B cell (primary cell): ENCODE measurements around the gene ATP9B. TPM values are rescaled to one million over a fixed set of nuclear protein-coding genes. Genes with fewer than 3 reads are reported as not detected.

Experiments used
- ATAC-seq: fragments of 200-7000 bp; cut with Tn5 transposase; one replicate; pipeline ENCODE4 v1.10.0; 2021; ENCODE audit warnings: low read depth, mild to moderate bottlenecking, moderate number of reproducible peaks, moderate library complexity
- CTCF ChIA-PET: fragments of 350-600 bp; sonication (Branson Sonifier 250); formaldehyde crosslinking; loops from one replicate; lab custom pipeline; 2021; ENCODE audit warnings: antibody characterized with exemption, inconsistent platforms; lab: Charles Lee
- POLR2A ChIA-PET: fragments of 350-600 bp; sonication (Branson Sonifier 250); formaldehyde crosslinking; loops from one replicate; lab custom pipeline; 2021; ENCODE audit warnings: antibody characterized with exemption; lab: Charles Lee
- DNase-seq: peaks from one replicate; pipeline ENCODE4 v3.0.0; 2013
- H2AFZ ChIP-seq: 2 replicates; pipeline ENCODE4 v1.6.1; 2012; ENCODE audit warnings: mild to moderate bottlenecking, low read depth, low read length; ENCODE audit not compliant: insufficient read depth, poor library complexity, severe bottlenecking
- H3K27ac ChIP-seq, 2 donors: 1 replicate in 1 of 2; 2 replicates in 1 of 2; pipeline ENCODE4 v1.5.1; 2012 to 2013; ENCODE audit warnings: low read length in 2 of 2, mild to moderate bottlenecking in 2 of 2, moderate library complexity in 1 of 2
- H3K27me3 ChIP-seq, 4 experiments: fragments of 200-600 bp in 1 of 4; sonication (generic) in 1 of 4; replicated peaks in 1 of 4; 1 replicate in 2 of 4; 2 replicates in 2 of 4; pipeline versions ENCODE4 v1.6.1 to v1.7.0; 2013 to 2016; ENCODE audit warnings: low read length in 3 of 4, mild to moderate bottlenecking in 2 of 4, mixed read lengths in 1 of 4, moderate library complexity in 1 of 4; ENCODE audit not compliant: insufficient read depth in 4 of 4, control insufficient read depth in 3 of 4; ENCODE audit errors: control extremely low read depth in 1 of 4
- H3K36me3 ChIP-seq, 2 experiments: replicated peaks in 1 of 2; 1 replicate in 1 of 2; 2 replicates in 1 of 2; pipeline versions ENCODE4 v1.6.1 to v1.7.1; 2013; ENCODE audit warnings: low read length in 1 of 2; ENCODE audit not compliant: insufficient read depth in 2 of 2, control insufficient read depth in 1 of 2; ENCODE audit errors: control extremely low read depth in 1 of 2, extremely low read depth in 1 of 2
- H3K4me1 ChIP-seq, 2 donors: fragments of 200-600 bp in 1 of 2; sonication (generic) in 1 of 2; 1 replicate in 1 of 2; 2 replicates in 1 of 2; pipeline versions ENCODE4 v1.5.1 to v1.6.1; 2013 to 2017; ENCODE audit warnings: low read length in 2 of 2; ENCODE audit not compliant: control insufficient read depth in 2 of 2, insufficient read depth in 2 of 2
- H3K4me2 ChIP-seq: replicated peaks from 2 replicates; pipeline ENCODE3; 2012; ENCODE audit warnings: mild to moderate bottlenecking, low read depth, low read length; ENCODE audit not compliant: poor library complexity, severe bottlenecking
- H3K4me3 ChIP-seq, 5 experiments: fragments of 200-600 bp in 1 of 5; sonication (generic) in 1 of 5; 1 replicate in 3 of 5; 2 replicates in 2 of 5; pipeline versions ENCODE4 v1.5.1 to v1.7.0; 2011 to 2016; ENCODE audit warnings: low read length in 4 of 5, mild to moderate bottlenecking in 4 of 5, low read depth in 2 of 5, control low read depth in 1 of 5, moderate library complexity in 1 of 5; ENCODE audit not compliant: insufficient read depth in 1 of 5; ENCODE audit errors: control extremely low read depth in 1 of 5, extremely low read depth in 1 of 5
- H3K79me2 ChIP-seq: fragments of 200-600 bp; sonication (generic); one replicate; pipeline ENCODE4 v1.6.0; 2016; ENCODE audit warnings: low read length; ENCODE audit not compliant: control insufficient read depth, insufficient read depth
- H3K9ac ChIP-seq: fragments of 200-600 bp; sonication (generic); 2 replicates; pipeline ENCODE4 v1.6.1; 2017; ENCODE audit warnings: mild to moderate bottlenecking, low read length, moderate library complexity
- H3K9me3 ChIP-seq, 3 donors: one replicate each; pipeline versions ENCODE4 v1.6.1 to v1.7.1; 2013; ENCODE audit warnings: low read length in 2 of 3; ENCODE audit not compliant: control insufficient read depth in 2 of 3, insufficient read depth in 1 of 3; ENCODE audit errors: control extremely low read depth in 1 of 3
- H4K20me1 ChIP-seq: 2 replicates; pipeline ENCODE4 v1.6.0; 2012; ENCODE audit warnings: mild to moderate bottlenecking, low read length; ENCODE audit not compliant: insufficient read depth, control insufficient read depth, poor library complexity, severe bottlenecking
- H3K27ac Mint-ChIP-seq: one replicate; pipeline ENCODE4 v1.8.0; 2021; ENCODE audit warnings: mixed read lengths
- H3K27me3 Mint-ChIP-seq: one replicate; pipeline ENCODE4 v1.8.0; 2021; ENCODE audit warnings: mixed read lengths
- H3K4me1 Mint-ChIP-seq: one replicate; pipeline ENCODE4 v1.8.0; 2021; ENCODE audit warnings: mixed read lengths
- H3K4me3 Mint-ChIP-seq: one replicate; pipeline ENCODE4 v1.8.0; 2021; ENCODE audit warnings: mixed read lengths
- H3K9me3 Mint-ChIP-seq: one replicate; pipeline ENCODE4 v1.8.0; 2022; ENCODE audit warnings: mixed read lengths; ENCODE audit not compliant: insufficient read depth
- EZH2 ChIP-seq: IDR thresholded peaks from 2 replicates; pipeline ENCODE4 v1.6.1; 2012; ENCODE audit warnings: borderline replicate concordance, low read depth, mild to moderate bottlenecking, moderate library complexity, low read length; ENCODE audit not compliant: insufficient read depth, poor library complexity, severe bottlenecking
- WGBS: methylation state at CpG from one replicate; pipeline ENCODE4 v1.1.5; 2013; ENCODE audit warnings: missing lambda C conversion rate; ENCODE audit not compliant: insufficient coverage; 5-methylcytosine and 5-hydroxymethylcytosine counted together
- intact Hi-C: fragments of 100-400 bp; cut with micrococcal nuclease; formaldehyde crosslinking; loops from one replicate; pipeline ENCODE4 v1.10.0; 2022
- polyA plus RNA-seq: library from polyadenylated mRNA; depleted of rRNA; stranded (reverse); fragments of >200 nt; gene quantifications from 2 replicates; pipeline ENCODE4 v1.2.3, GENCODE V29; 2012
- total RNA-seq, 2 donors: library from RNA; stranded (reverse); fragments of 120-200 nt in 1 of 2; gene quantifications; 1 replicate in 1 of 2; 2 replicates in 1 of 2; pipeline versions ENCODE4 v1.2.3 to v1.2.4, GENCODE V29; 2013 to 2022
- TF ChIP-seq, protein P1 (sequence below): fragments of 200-600 bp; IDR thresholded peaks from one replicate; pipeline ENCODE4 v1.8.0; 2022; ENCODE audit warnings: antibody characterized with exemption, mild to moderate bottlenecking

The ATP9B gene
- total and polyA plus RNA-seq, 2 donors (not counting 1 experiment from before 2014, with no cell fraction given), result 34.3 to 71.7 TPM

DNA sequence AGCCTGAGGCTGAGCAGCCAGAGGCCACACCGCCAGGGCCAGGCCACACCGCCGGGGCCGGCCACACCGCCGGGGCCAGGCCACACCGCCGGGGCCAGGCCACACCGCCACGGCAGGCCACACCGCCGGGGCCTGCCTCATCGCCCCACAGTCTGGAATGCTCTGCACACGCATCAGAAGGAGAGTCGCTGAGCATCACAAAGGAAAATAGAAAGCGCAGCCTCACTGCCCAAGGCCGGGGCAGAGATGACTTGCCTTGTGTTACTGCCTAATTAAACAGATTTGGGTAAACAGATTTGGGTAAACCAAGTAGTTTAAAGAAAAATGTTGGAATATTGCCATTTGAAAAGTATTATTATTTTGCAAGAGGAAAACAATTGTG, 316.1 kb downstream of the ATP9B start:
- DNase-seq (no peak), ATAC-seq (no peak)
- Histone ChIP-seq H3K4me2 (no peak overlapping the region), H3K9ac (no peak overlapping the region), H3K79me2 (no peaks in the 10 kb centered on the region), H3K4me1 (peaks cover 4 to 13% of the 10 kb centered on the region in 2 donors), H2AFZ (no peak overlapping the region), H3K36me3 (no peaks in the 10 kb centered on the region), H3K4me3 (no peak overlapping the region), H3K27ac (no peak overlapping the region), H3K27me3 (no peaks in the 10 kb centered on the region), H3K9me3 (peaks cover 0 to 4% (median 0%) of the 10 kb centered on the region in 3 donors), H4K20me1 (peaks cover 5% of the 10 kb centered on the region)
- Mint-ChIP-seq H3K4me3 (no peak overlapping the region), H3K4me1 (peaks cover 6% of the 10 kb centered on the region), H3K27ac (no peak overlapping the region), H3K9me3 (no peaks in the 10 kb centered on the region), H3K27me3 (peaks cover 4% of the 10 kb centered on the region)
- ChIA-PET POLR2A (no interaction called here), CTCF (interaction anchor here (0.7 to 12.4 kb wide), 3 partner anchors 129 to 260 kb away, joined by 3 to 201 read pairs (median 175); no protein-coding TSS in a partner anchor)
- intact Hi-C loops, result no loop called here
- 72% methylated on average over 16 of the region's 17 CpGs for WGBS
- TF ChIP-seq, protein P1, sequence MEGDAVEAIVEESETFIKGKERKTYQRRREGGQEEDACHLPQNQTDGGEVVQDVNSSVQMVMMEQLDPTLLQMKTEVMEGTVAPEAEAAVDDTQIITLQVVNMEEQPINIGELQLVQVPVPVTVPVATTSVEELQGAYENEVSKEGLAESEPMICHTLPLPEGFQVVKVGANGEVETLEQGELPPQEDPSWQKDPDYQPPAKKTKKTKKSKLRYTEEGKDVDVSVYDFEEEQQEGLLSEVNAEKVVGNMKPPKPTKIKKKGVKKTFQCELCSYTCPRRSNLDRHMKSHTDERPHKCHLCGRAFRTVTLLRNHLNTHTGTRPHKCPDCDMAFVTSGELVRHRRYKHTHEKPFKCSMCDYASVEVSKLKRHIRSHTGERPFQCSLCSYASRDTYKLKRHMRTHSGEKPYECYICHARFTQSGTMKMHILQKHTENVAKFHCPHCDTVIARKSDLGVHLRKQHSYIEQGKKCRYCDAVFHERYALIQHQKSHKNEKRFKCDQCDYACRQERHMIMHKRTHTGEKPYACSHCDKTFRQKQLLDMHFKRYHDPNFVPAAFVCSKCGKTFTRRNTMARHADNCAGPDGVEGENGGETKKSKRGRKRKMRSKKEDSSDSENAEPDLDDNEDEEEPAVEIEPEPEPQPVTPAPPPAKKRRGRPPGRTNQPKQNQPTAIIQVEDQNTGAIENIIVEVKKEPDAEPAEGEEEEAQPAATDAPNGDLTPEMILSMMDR, result no peak
- TF ChIP-seq EZH2, result no peak

DNA sequence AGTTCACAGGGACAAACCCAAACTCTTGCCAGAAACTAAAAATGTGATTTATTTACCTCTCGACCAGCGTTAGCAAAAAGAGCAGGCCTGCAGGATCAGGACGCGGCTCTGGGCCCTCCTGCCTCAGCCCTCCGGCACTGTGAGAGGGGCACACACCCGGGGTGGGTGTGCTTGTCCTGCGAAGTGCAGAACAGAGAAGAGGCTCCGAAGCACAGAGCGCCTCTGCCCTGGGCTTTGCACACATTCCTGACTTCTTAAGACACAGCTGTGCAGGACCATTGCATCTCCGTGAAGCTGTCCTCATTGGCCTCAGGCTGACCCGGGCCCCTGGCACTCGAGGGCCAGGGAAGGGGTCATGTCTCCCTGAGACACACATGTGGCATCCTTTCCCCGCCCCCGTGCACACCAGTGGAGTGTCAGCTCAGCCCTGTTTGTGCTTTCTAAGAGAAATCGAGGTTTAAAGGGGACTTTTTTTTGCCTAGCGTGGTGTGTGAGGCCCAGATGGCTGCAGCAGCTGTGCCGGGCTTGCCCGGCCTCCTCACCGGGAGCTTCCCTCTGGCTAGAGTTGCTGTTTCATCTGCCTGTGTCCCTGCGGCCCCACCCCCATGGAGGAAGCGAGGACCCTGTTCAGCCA, 316.6 kb downstream of the ATP9B start:
- Histone ChIP-seq H2AFZ (no peak overlapping the region), H3K27ac (no peak overlapping the region), H3K4me2 (no peak overlapping the region), H3K36me3 (no peaks in the 10 kb centered on the region), H3K79me2 (no peaks in the 10 kb centered on the region), H3K27me3 (no peaks in the 10 kb centered on the region), H4K20me1 (peaks cover under 1% of the 10 kb centered on the region), H3K4me3 (no peak overlapping the region), H3K4me1 (peaks cover 4 to 12% of the 10 kb centered on the region in 2 donors), H3K9ac (no peak overlapping the region), H3K9me3 (peaks cover 0 to 4% (median 0%) of the 10 kb centered on the region in 3 donors)
- no peak for DNase-seq
- TF ChIP-seq EZH2, result no peak
- TF ChIP-seq, protein P1, result no peak
- WGBS, result 62% methylated on average over 21 of the region's 21 CpGs
- peaks cover 4% of the 10 kb centered on the region for H3K27me3 Mint-ChIP-seq
- POLR2A ChIA-PET, result no interaction called here
- intact Hi-C loops, result no loop called here
- no peak for ATAC-seq
- H3K4me3 Mint-ChIP-seq, result no peak overlapping the region
- CTCF ChIA-PET, result interaction anchor here (11.9 to 12.4 kb wide), 2 partner anchors 143 to 259 kb away, joined by 175 to 201 read pairs; no protein-coding TSS in a partner anchor
- H3K9me3 Mint-ChIP-seq, result no peaks in the 10 kb centered on the region
- H3K27ac Mint-ChIP-seq, result no peak overlapping the region
- H3K4me1 Mint-ChIP-seq, result peaks cover 6% of the 10 kb centered on the region
